SIG-M5 treated with dmso at 0.1 percent for 504 hours (cell line): Measurements from ENCODE around the gene DFFB.

Experiments used
- DNase-seq: peaks from one replicate; lab custom pipeline; 2025; ENCODE audit not compliant: unreplicated experiment; lab: John Stamatoyannopoulos, UW

Gene DFFB

DNA sequence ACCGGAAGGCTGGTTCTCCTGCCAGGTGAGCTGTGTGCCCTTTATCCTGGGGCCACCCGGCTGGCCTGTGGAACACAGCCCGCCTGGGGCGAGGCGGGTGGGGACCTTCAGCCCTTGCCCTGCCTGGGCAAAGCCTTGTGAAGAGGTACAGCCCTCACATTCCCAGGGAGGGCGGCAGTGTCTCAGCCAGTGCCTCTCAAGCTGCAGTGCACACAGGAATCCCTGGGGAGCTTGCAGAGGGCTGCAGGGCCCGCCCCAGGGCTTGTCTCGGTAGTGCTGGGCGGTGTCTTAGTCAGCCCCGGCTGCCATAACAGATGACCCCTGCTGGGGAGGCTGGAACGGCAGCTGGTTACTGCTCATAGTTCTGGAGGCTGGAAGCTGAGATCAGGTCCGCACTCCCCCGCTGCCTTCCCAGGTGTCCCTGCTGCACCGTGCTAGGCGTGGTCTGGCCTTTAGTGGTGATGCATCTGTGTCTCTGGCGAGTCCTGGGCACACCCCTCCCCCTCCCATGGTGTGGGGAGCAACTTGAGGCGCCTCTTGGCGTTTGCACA, 12.6 kb downstream of the DFFB start:
- no peak for DNase-seq

DNA sequence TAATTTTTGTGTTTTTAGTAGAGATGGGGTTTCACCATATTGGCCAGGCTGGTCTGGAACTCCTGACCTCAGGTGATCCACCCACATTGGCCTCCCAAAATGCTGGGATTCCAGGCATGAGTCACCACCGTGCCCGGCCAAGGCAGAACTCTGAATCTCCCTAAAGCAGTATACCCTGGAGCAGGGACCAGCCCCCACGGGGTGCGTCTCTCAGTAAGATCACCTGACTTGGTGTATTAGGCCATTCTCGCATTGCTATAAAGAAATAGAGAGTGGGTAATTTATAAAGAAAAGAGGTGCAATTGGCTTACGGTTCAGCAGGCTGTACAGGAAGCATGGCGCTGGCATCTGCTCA, 14.2 kb downstream of the DFFB start:
- no peak for DNase-seq

DNA sequence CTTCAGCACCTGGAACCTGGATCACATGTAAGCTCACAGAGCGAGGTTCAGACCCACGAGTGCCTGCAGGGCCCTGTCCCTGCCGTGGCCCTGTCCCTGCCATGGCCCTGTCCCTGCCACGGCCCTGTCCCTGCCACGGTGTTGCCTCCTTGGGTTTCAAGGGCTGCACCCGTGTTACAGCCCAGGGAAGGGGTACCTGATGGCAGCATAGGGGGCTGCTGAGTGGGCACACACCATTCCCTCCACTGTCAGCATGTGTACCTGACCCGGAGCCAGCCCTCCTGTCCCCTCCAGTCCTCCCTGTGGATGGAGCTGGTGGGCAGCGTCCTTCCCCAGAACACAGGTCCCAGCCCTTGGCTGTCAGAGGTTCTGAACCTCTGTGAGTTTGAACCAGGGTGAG, 15.3 kb downstream of the DFFB start:
- DNase-seq = no peak

DNA sequence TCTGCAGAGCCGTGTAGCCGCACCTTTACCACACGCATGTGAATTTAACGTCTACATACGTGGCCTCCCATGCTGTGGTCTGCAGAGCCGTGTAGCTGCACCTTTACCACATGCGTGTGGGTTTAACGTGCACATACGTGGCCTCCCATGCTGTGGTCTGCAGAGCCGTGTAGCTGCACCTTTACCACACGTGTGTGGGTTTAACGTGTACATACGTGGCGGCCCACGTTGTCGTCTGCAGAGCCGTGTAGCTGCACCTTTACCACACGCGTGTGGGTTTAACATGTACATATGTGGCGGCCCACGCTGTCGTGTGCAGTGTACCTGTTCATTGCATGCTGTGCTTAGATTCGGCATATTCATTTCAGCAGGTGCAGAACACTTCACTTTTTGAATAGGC, 17.5 kb downstream of the DFFB start:
- no peak for DNase-seq

- DNase-seq = no peak
These were observed 19.4 kb downstream of the DFFB start for GRCh38 chr1:3876716-3877115.

GRCh38 chr1:3879099-3879498, 21.8 kb downstream of the DFFB start:
- no peak for DNase-seq

DNA sequence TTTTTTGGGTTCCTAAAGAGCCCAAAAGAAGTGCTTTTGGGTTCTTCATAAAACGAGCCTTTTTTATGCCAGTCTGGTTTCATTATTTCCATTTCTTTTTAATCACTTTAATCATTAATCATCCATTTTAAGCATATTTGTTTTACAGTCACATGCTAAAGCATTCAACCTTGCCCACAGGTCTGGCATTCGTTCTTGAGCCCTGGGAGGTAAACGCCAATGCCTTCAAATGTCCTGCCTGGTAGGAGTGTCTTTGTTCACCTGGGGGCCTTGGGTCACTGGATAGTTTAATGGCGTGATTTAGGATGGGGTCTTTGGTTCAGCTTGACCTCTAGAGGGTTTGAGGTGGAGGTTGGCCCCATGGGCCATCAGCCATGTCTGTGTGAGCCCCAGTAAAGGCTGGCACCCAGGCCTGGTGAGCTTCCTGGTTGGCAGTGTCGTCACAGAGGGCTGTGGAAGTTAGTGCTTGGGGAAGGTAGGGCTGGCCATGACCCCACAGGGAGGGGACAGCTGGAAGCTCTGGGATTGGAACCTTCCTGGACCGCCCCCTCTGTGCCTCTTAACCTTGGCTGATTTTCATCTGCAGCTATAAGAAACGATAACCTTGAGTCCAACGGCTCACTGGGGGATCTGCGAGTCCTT, 22.6 kb downstream of the DFFB start:
- no peak for DNase-seq

GRCh38 chr1:3880429-3881192, 23.3 kb downstream of the DFFB start:
- no peak for DNase-seq

DNA sequence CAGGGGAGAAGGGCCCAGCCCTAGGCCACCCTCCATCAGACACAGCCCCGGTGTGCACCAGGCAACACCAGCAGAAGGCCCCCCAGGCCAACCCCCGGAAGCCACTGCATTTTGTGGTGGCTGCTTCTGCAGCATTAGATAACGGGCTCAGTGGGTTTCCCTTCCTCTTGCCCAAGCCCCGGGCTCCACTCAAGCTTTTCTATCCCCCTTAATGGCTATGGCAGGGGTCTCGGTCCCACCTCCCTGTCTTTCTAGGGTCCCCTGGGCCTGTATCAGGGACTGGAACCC, 23.9 kb downstream of the DFFB start:
- DNase-seq = no peak

DNA sequence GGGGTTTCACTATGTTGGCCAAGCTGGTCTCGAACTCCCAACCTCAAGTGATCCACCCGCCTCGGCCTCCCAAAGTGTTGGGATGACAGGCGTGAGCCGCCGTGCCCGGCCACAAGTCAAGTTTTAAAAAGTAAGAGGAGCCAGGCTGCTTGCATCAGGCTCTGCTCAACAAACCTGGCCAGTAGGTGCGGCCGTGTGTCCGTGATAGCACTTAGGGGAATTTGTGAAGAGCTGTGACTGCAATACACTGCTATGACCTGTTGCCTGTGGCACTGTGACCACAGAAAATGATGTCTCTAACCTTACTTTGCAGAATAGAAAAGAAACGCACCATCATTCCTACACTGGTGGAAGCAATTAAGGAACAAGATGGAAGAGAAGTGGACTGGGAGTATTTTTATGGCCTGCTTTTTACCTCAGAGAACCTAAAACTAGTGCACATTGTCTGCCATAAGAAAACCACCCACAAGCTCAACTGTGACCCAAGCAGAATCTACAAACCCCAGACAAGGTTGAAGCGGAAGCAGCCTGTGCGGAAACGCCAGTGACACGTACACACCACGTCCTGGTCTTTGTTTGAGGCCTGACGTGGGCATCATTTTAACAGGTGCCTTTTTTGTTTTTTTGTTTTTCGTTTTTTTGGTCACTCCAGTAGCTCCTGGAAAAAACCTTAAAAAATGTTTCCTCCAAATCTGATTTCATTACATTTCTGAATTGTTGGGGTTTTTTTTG, 26.1 kb downstream of the DFFB start:
- no peak for DNase-seq

DNA sequence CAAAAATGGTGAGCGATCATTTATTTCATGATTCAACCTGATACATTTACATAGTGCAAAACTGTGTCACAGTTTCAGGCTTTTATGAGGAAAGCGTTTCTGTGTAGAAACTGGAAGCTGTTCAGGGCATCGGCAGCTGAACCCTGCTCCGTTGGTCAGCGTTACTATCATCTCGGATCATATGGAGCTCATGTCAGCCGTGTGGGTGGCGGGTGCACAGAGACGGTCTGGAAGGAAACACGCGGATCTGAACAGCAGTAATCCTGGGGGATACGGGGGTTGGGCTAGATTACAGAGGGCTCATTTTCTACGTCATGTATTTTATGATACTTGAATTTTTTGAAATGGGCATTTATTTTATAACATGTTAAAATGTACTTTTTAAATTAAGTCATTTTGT, 27.7 kb downstream of the DFFB start:
- no peak for DNase-seq

DNA sequence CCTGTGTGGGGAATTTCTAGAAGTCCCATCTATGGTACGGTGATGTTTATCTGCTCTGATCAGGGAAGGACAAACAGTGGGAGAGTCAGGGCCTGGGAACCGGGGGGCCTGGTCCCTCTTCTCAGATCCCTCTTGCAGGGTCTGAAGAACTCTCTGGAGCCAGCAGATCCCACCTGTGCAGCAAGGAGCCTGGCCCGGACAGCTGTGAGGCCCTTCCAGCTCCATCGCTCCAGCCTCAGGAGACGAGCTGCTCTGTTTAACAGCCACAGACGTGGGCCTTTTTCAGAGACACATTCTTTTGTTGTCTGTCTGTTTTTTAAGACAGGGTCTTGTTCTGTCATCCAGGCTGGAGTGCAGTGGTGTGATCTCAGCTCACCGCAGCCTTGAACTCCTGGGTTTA, 28.3 kb downstream of the DFFB start:
- DNase-seq = no peak

GRCh38 chr1:3886106-3886670, 28.9 kb downstream of the DFFB start:
- DNase-seq = no peak

DNA sequence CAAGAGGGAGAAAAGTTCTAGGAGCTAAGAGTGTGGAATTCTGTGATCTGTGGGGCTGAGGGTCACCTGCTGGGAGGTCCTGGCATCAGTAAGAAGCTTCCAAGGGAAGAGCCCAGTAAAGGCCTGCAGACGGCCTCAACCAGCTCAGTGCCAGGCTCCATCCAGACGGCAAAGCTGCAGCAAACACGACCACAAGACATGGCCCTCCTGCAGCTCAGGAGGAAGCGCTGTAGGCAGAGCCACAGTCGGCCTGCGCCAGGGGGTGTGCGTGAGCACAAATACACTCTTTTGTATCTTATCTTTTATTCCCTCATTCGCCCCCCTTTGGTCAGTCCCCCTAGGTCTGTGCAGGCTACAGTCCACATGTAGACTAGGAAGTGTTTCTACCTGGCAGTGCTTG, 29.4 kb downstream of the DFFB start:
- no peak for DNase-seq

DNA sequence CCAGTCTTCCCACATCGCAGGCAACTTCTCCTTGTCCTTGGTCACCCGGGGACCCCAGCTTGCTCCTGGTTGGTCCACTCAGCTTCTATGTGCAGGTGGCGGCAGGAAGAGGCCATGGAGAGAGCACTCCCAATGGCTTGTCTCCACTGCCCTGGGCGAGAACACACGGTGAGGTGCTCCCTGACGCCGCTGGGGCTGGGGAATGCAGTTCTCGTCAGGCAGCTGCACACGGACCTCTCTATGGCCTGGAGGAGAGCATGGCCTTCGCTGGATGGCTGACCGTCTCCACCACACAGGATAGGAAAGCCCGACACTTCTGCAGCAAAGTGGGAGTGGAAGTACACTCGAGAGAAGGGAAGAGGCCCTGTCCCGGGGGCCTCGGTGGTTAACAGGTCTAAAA, 31.0 kb downstream of the DFFB start:
- DNase-seq = no peak

DNA sequence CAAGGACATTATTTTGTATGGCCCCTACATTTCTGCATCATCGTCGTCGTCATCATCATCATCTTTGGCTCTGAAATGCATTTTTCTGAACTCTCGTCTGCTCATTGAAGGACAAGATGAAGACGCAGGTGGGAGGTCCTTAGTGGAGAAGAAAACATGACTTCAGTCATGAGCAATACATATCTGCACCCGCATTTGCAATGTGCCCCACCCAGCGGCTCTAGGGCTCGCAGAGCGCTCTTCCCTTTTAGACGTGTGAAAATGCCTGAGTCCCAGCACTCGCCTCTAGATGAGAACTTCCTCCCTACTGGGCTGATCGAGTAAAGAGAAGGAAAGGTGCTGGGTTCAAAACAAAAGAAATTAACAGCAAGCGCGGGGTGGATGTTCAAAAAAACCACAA, 32.7 kb downstream of the DFFB start:
- no peak for DNase-seq

DNA sequence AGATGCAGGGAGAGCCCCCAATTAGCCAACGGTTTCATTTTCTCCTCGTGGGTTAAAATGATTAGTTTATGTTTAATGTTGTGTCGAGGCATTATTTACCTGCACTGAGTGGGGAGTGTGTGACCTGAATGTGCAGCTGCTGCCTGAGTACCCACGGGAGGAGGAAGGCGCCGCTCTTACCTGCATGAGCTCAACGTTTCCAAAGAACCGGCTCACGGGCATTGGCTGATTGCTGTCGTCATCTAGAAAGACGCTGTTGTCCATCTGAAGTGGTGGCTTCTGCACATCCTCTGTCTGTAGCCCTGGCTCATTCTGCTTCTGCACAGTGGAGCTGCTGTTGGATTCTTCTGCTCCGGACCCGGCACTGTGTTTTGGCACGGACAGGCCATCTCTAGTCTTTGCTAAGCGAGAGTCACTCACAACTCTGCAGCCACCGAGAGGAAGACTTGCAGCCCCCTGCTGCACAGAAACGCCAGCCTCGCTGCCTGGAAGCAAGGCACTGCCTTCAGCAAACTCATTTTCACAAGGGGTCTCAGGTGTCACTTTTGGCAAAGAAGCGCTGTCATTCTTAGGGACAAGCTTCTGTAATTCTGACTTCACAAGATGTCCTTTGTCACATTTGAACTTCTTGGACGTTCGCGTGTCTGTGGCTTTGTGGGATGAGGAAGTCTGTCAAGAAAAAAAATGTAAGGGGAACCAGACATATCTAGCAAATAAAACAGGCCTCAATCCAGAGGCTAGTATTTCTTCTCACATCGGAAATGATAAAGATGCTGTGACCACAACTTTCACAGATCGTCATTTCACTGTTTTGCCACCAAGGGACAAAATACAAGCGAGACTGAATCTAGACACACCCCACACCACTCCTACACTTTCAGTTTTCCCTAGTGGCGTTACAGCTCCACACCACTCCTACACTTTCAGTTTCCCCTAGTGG, 33.4 kb downstream of the DFFB start:
- DNase-seq = no peak

DNA sequence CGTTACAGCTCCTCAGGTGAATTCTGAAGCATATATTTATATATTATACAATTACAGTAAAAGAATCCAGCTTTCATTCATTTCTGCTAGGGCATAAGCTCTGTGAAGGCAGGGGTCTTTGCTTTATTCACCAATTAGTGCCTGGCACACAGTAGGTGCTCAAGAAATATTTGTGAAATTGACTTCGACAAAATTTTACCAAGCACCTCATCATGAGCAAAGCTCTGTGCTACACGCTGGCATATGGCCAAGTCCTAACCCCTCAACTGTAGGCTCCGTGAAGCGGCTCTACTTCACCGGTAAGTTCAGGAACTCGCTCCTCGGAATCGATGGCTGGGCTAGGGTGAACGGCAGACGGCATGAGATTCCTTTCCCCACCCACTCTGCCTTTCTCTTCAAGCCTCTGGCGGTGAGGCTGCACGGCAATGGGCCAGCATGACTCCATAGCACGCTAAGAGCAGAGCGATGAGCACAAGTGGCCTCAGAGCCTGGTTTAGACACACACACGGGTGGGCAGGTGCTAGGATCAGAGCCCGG, 34.1 kb downstream of the DFFB start:
- DNase-seq = no peak

GRCh38 chr1:3892748-3893147, 35.5 kb downstream of the DFFB start:
- DNase-seq = no peak

GRCh38 chr1:3893190-3893589, 35.9 kb downstream of the DFFB start:
- no peak for DNase-seq
